DLD1 (cell line): ENCODE results near the gene FABP3.

Source experiments
- in situ Hi-C: cut with HindIII; loops from 2 replicates; pipeline ENCODE4 v1.10.0; 2017; ENCODE audit warnings: low sequenced_read_pairs

Gene FABP3

GRCh38 chr1:31373897-31374486 lies 1.1 kb upstream of the FABP3 start:
- in situ Hi-C loops: loop anchor here (25.0 kb wide), 1 partner anchor 112 kb away; no protein-coding TSS in a partner anchor

- in situ Hi-C loops: loop anchor here (25.0 kb wide), 1 partner anchor 110 kb away; no protein-coding TSS in a partner anchor
Measured at GRCh38 chr1:31372751-31373055, 173 bp downstream of the FABP3 start.

GRCh38 chr1:31372051-31372450 lies 825 bp downstream of the FABP3 start:
- in situ Hi-C loops: loop anchor here (25.0 kb wide), 1 partner anchor 110 kb away; no protein-coding TSS in a partner anchor

- in situ Hi-C loops: loop anchor here (25.0 kb wide), 1 partner anchor 109 kb away; no protein-coding TSS in a partner anchor
Measured at GRCh38 chr1:31371121-31371959, 1.5 kb downstream of the FABP3 start.

GRCh38 chr1:31370565-31370964 lies 2.3 kb downstream of the FABP3 start:
- in situ Hi-C loops: loop anchor here (25.0 kb wide), 1 partner anchor 108 kb away; no protein-coding TSS in a partner anchor

GRCh38 chr1:31370021-31370420 lies 2.9 kb downstream of the FABP3 start:
- in situ Hi-C loops: loop anchor here (25.0 kb wide), 1 partner anchor 108 kb away; no protein-coding TSS in a partner anchor

- in situ Hi-C loops: loop anchor here (25.0 kb wide), 1 partner anchor 106 kb away; no protein-coding TSS in a partner anchor
Measured at GRCh38 chr1:31368611-31369107, 4.2 kb downstream of the FABP3 start.

GRCh38 chr1:31366796-31367195 lies 6.1 kb downstream of the FABP3 start:
- in situ Hi-C loops: loop anchor here (25.0 kb wide), 1 partner anchor 104 kb away; no protein-coding TSS in a partner anchor

- in situ Hi-C loops: loop anchor here (25.0 kb wide), 1 partner anchor 102 kb away; no protein-coding TSS in a partner anchor
Measured at GRCh38 chr1:31364561-31365250, 8.2 kb downstream of the FABP3 start.

- in situ Hi-C loops: loop anchor here (25.0 kb wide), 1 partner anchor 100 kb away; no protein-coding TSS in a partner anchor
Measured at GRCh38 chr1:31362032-31362431, 10.8 kb downstream of the FABP3 start.

GRCh38 chr1:31361607-31362006 lies 11.3 kb downstream of the FABP3 start:
- in situ Hi-C loops: loop anchor here (25.0 kb wide), 1 partner anchor 99 kb away; no protein-coding TSS in a partner anchor

GRCh38 chr1:31356427-31356826 lies 16.4 kb downstream of the FABP3 start:
- in situ Hi-C loops: loop anchor here (25.0 kb wide), 1 partner anchor 94 kb away; no protein-coding TSS in a partner anchor

GRCh38 chr1:31354283-31354682 lies 18.6 kb downstream of the FABP3 start:
- in situ Hi-C loops: loop anchor here (25.0 kb wide), 1 partner anchor 92 kb away; no protein-coding TSS in a partner anchor

GRCh38 chr1:31348449-31348848 lies 24.4 kb downstream of the FABP3 start:
- in situ Hi-C loops: no loop called here

GRCh38 chr1:31346785-31347184 lies 26.1 kb downstream of the FABP3 start:
- in situ Hi-C loops: no loop called here

- in situ Hi-C loops: no loop called here
Measured at GRCh38 chr1:31345635-31346034, 27.2 kb downstream of the FABP3 start.

- in situ Hi-C loops: no loop called here
Measured at GRCh38 chr1:31344503-31344902, 28.4 kb downstream of the FABP3 start.

GRCh38 chr1:31336687-31337467 lies 36.0 kb downstream of the FABP3 start:
- in situ Hi-C loops: no loop called here

- in situ Hi-C loops: no loop called here
Measured at GRCh38 chr1:31335007-31335406, 37.9 kb downstream of the FABP3 start.

GRCh38 chr1:31327381-31327780 lies 45.5 kb downstream of the FABP3 start:
- in situ Hi-C loops: no loop called here
